HepG2 (cell line): ENCODE measurements around the gene RUNX3. TPM values are rescaled to one million over a fixed set of nuclear protein-coding genes. Genes with fewer than 3 reads are reported as not detected.
A peak's percentile ranks its signal among the peaks of the same experiment; 100 is the strongest.

Experiments
- BCL6 ChIP-seq: IDR thresholded peaks from 2 replicates; pipeline ENCODE4 v1.6.1; 2016; ENCODE audit warnings: missing genetic modification reagents, missing compliant biosample characterization
- CBX2 ChIP-seq, 2 experiments: fragments of 200-600 bp in 1 of 2; sonication (generic); formaldehyde crosslinking in 1 of 2; IDR thresholded peaks; 2 replicates each; pipeline versions ENCODE4 v1.7.0 to v1.8.1; 2018 to 2022; ENCODE audit warnings: low read depth in 2 of 2, low read length in 1 of 2, mild to moderate bottlenecking in 1 of 2, missing genetic modification reagents in 1 of 2
- CEBPZ ChIP-seq: IDR thresholded peaks from 2 replicates; pipeline ENCODE4 v1.6.1; 2012; ENCODE audit warnings: low read length, improper control_type of control experiment
- ESRRA ChIP-seq: sonication (generic); formaldehyde crosslinking; IDR thresholded peaks from 2 replicates; pipeline ENCODE4 v1.5.1; 2020; ENCODE audit warnings: mild to moderate bottlenecking, low read depth, missing genetic modification reagents
- GATAD2A ChIP-seq: IDR thresholded peaks from 2 replicates; pipeline ENCODE4 v1.6.1; 2016
- KLF11 ChIP-seq: IDR thresholded peaks from 2 replicates; pipeline ENCODE4 v1.6.1; 2016; ENCODE audit warnings: missing compliant biosample characterization
- MAFF ChIP-seq: IDR thresholded peaks from 2 replicates; pipeline ENCODE4 v1.6.1; 2011; ENCODE audit warnings: low read depth, low read length, improper control_type of control experiment
- MIER2 ChIP-seq: IDR thresholded peaks from 2 replicates; pipeline ENCODE4 v1.6.1; 2016; ENCODE audit warnings: missing biosample characterization, missing genetic modification reagents
- MYNN ChIP-seq: sonication (generic); formaldehyde crosslinking; IDR thresholded peaks from 2 replicates; pipeline ENCODE4 v1.4.0; 2020; ENCODE audit warnings: mild to moderate bottlenecking, low read depth, missing genetic modification reagents
- NFE2 ChIP-seq: sonication (generic); formaldehyde crosslinking; IDR thresholded peaks from 2 replicates; pipeline ENCODE4 v1.4.0; 2020; ENCODE audit warnings: missing genetic modification reagents
- RBM39 ChIP-seq: fragments of 200-400 bp; formaldehyde crosslinking; IDR thresholded peaks from one replicate; pipeline ENCODE4 v1.6.1; 2018; ENCODE audit warnings: antibody characterized with exemption, mild to moderate bottlenecking, low read depth, low read length; ENCODE audit not compliant: poor library complexity, severe bottlenecking
- TEAD3 ChIP-seq: optimal IDR thresholded peaks from 2 replicates; pipeline ENCODE3; 2016; ENCODE audit warnings: borderline replicate concordance
- TP53 ChIP-seq: sonication (generic); formaldehyde crosslinking; conservative IDR thresholded peaks from 2 replicates; pipeline ENCODE4 v1.4.0; 2020; ENCODE audit warnings: missing genetic modification reagents
- TSC22D2 ChIP-seq: sonication (generic); formaldehyde crosslinking; IDR thresholded peaks from 2 replicates; pipeline ENCODE4 v1.5.1; 2020; ENCODE audit warnings: missing genetic modification reagents, mild to moderate bottlenecking, borderline replicate concordance
- ZFP1 ChIP-seq: IDR thresholded peaks from 2 replicates; pipeline ENCODE4 v1.6.1; 2016
- ZFP90 ChIP-seq: sonication (generic); formaldehyde crosslinking; IDR thresholded peaks from 2 replicates; pipeline ENCODE4 v1.8.0; 2022; ENCODE audit warnings: missing genetic modification reagents, mild to moderate bottlenecking, inconsistent platforms, borderline replicate concordance
- ZFY ChIP-seq: sonication (generic); formaldehyde crosslinking; IDR thresholded peaks from 2 replicates; pipeline ENCODE4 v1.4.0; 2020; ENCODE audit warnings: missing genetic modification reagents
- ZMYM4 ChIP-seq: sonication (generic); formaldehyde crosslinking; IDR thresholded peaks from 2 replicates; pipeline ENCODE4 v1.8.1; 2023; ENCODE audit warnings: mild to moderate bottlenecking, missing genetic modification reagents
- ZNF101 ChIP-seq: sonication (generic); formaldehyde crosslinking; IDR thresholded peaks from 2 replicates; pipeline ENCODE4 v1.4.0; 2020; ENCODE audit warnings: mild to moderate bottlenecking, low read depth, missing genetic modification reagents, borderline replicate concordance
- ZNF274 ChIP-seq: sonication (generic); formaldehyde crosslinking; IDR thresholded peaks from 2 replicates; pipeline ENCODE4 v1.5.1; 2020; ENCODE audit warnings: mild to moderate bottlenecking, missing genetic modification reagents
- ZNF605 ChIP-seq: sonication (generic); formaldehyde crosslinking; IDR thresholded peaks from 2 replicates; pipeline ENCODE4 v1.8.0; 2022; ENCODE audit warnings: mild to moderate bottlenecking, missing genetic modification reagents
- ZNF619 ChIP-seq: sonication (generic); formaldehyde crosslinking; IDR thresholded peaks from 2 replicates; pipeline ENCODE4 v1.4.0; 2020; ENCODE audit warnings: mild to moderate bottlenecking, missing genetic modification reagents
- ZNF709 ChIP-seq: sonication (generic); formaldehyde crosslinking; IDR thresholded peaks from 2 replicates; pipeline ENCODE4 v1.5.0; 2020; ENCODE audit warnings: mild to moderate bottlenecking, missing genetic modification reagents
- ZNF737 ChIP-seq: sonication (generic); formaldehyde crosslinking; IDR thresholded peaks from 2 replicates; pipeline ENCODE4 v1.5.0; 2020; ENCODE audit warnings: missing genetic modification reagents, mild to moderate bottlenecking, borderline replicate concordance
- ZNF747 ChIP-seq: sonication (generic); formaldehyde crosslinking; IDR thresholded peaks from 2 replicates; pipeline ENCODE4 v1.8.1; 2023; ENCODE audit warnings: missing genetic modification reagents, mild to moderate bottlenecking, borderline replicate concordance
- ZNF749 ChIP-seq: sonication (generic); formaldehyde crosslinking; IDR thresholded peaks from 2 replicates; pipeline ENCODE4 v1.8.0; 2022; ENCODE audit warnings: mild to moderate bottlenecking, missing genetic modification reagents, moderate library complexity, borderline replicate concordance
- polyA plus RNA-seq, 8 experiments: library from polyadenylated mRNA; depleted of rRNA in 3 of 8; stranded (reverse) in 7 of 8; unstranded in 1 of 8; fragments of >200 nt; fragmentation: Illumina TruSeq in 4 of 8; extraction: Trizol in 4 of 8; gene quantifications; 2 replicates each; pipeline versions ENCODE4 v1.2.1 to v1.2.3, GENCODE V29; 2011 to 2016; ENCODE audit warnings: low read depth in 4 of 8, missing spikeins in 1 of 8, mixed read lengths in 1 of 8; ENCODE audit not compliant: insufficient read depth in 1 of 8
- total RNA-seq, 5 experiments: library from RNA; depleted of rRNA; stranded (reverse); fragments of >200 nt; fragmentation: Illumina TruSeq; extraction: Trizol; gene quantifications; 2 replicates each; pipeline ENCODE4 v1.2.3, GENCODE V29; 2016; ENCODE audit warnings: low read depth in 1 of 5
- TF ChIP-seq, protein P1 (sequence below): sonication (generic); formaldehyde crosslinking; conservative IDR thresholded peaks from 2 replicates; pipeline ENCODE4 v1.8.0; 2022; ENCODE audit warnings: mild to moderate bottlenecking, moderate library complexity, missing genetic modification reagents

Gene RUNX3
- total and polyA plus RNA-seq, 2 of the 13 experiments (the other 11 are each of a cell fraction or from before 2014, with no cell fraction given) = 0.04 to 0.22 TPM

DNA sequence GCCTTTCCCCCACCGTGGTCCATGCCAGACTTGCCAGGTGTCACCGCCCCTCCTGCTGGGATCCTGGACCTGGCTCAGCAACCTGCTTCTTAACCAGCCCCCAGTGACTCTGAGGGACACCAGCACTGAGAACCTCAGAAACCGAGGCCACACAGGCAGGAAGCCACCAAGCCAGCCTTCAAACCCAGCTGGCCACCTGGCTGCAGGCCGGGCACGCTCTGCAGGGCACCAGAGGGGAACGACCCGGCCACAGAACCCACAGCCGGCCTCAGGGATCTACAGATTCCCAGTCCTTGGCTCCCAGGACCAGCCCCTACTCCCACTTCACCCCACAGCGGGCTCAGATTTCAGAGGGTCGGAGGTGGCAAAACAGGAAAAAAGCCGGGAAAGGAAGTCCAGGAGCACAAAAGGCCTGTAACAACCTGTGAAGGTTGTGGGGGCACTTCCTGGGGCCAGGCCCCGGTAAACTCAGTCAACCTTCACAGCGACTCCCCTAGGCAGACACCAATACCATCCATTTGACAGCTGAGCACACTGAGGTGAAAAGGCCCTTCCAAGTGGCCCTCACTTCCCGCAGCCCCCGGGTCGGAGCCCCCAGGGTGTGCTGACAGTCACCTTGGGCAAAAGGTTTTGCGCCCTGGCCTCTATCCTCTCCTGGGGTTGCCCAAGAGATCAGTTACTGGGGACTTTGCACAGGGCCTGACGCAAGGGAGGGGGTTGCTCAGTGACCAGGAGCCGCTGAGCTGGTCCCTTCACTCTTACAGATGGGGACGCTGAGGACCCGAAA is 14.1 kb downstream of the RUNX3 start (continued):
- TF ChIP-seq MIER2 (CRISPR knock-in tag) = no peak
- no peak for TF ChIP-seq ZFP1 (CRISPR knock-in tag)
- TF ChIP-seq ZNF274 (CRISPR knock-in tag) = peak; percentile 32; the same call in 1 of the 2 replicates
- TF ChIP-seq ZNF747 (CRISPR knock-in tag) = no peak
- TF ChIP-seq NFE2 (CRISPR knock-in tag) = no peak
- no peak for TF ChIP-seq ZNF749 (CRISPR knock-in tag)
- TF ChIP-seq ZFY (CRISPR knock-in tag) = peak; percentile 74
- no peak for TF ChIP-seq MAFF
- TF ChIP-seq KLF11 (CRISPR knock-in tag) = no peak
- TF ChIP-seq, protein P1, sequence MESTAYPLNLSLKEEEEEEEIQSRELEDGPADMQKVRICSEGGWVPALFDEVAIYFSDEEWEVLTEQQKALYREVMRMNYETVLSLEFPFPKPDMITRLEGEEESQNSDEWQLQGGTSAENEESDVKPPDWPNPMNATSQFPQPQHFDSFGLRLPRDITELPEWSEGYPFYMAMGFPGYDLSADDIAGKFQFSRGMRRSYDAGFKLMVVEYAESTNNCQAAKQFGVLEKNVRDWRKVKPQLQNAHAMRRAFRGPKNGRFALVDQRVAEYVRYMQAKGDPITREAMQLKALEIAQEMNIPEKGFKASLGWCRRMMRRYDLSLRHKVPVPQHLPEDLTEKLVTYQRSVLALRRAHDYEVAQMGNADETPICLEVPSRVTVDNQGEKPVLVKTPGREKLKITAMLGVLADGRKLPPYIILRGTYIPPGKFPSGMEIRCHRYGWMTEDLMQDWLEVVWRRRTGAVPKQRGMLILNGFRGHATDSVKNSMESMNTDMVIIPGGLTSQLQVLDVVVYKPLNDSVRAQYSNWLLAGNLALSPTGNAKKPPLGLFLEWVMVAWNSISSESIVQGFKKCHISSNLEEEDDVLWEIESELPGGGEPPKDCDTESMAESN = no peak
- 0 out of 2 replicates have a peak, but pooled peaks have one; percentile 7 for TF ChIP-seq BCL6 (CRISPR knock-in tag)
- TF ChIP-seq TEAD3 (CRISPR knock-in tag) = no peak
- TF ChIP-seq TP53 (CRISPR knock-in tag) = no peak
- TF ChIP-seq ZNF605 (CRISPR knock-in tag) = peak; percentile 69; the same call in 1 of the 2 replicates
- TF ChIP-seq TSC22D2 = no peak; the same call in 1 of the 2 replicates
- TF ChIP-seq ZNF737 (CRISPR knock-in tag) = no peak
- TF ChIP-seq ZNF619 = no peak
- TF ChIP-seq RBM39 = no peak
- TF ChIP-seq ZFP90 = no peak; the same call in 1 of the 2 replicates
- TF ChIP-seq MYNN = no peak
- no peak for TF ChIP-seq ZNF101
- TF ChIP-seq CEBPZ = no peak
- TF ChIP-seq ZNF709 (CRISPR knock-in tag) = no peak
- TF ChIP-seq ESRRA (CRISPR knock-in tag) = peak; percentile 94
- 0 out of 2 replicates have a peak, but pooled peaks have one; percentile 51 for TF ChIP-seq ZMYM4
- no peak for TF ChIP-seq CBX2 (IDR thresholded peaks at IDR 0.05; ENCODE audit: low read depth, low read length)
- no peak for TF ChIP-seq CBX2 (CRISPR knock-in tag; IDR thresholded peaks at IDR 0.05; ENCODE audit: low read depth)
- TF ChIP-seq GATAD2A (CRISPR knock-in tag) = peak; percentile 81
